Mononuclear cell (primary cell): ENCODE data around the gene FLNB. TPM values are rescaled to one million over a fixed set of nuclear protein-coding genes. Genes with fewer than 3 reads are reported as not detected.

Experiments
- H3K27me3 ChIP-seq: 2 replicates; pipeline ENCODE4 v1.6.0; 2011; ENCODE audit warnings: low read length, control low read depth; ENCODE audit not compliant: insufficient read depth
- H3K4me1 ChIP-seq: 2 replicates; pipeline ENCODE4 v1.5.1; 2011; ENCODE audit warnings: mild to moderate bottlenecking, low read length, control low read depth; ENCODE audit not compliant: insufficient read depth
- H3K4me3 ChIP-seq: 2 replicates; pipeline ENCODE4 v1.5.1; 2011; ENCODE audit warnings: mild to moderate bottlenecking, low read length, moderate library complexity
- H3K9me3 ChIP-seq: 2 replicates; pipeline ENCODE4 v1.5.1; 2011; ENCODE audit warnings: low read depth, mild to moderate bottlenecking, control low read depth, low read length
- total RNA-seq: library from RNA; depleted of rRNA; stranded (reverse); fragments of >200 nt; gene quantifications from one replicate; pipeline ENCODE4 v1.2.3, GENCODE V29; 2012

Gene FLNB
- total RNA-seq, 1 donor: 29.1 TPM

DNA sequence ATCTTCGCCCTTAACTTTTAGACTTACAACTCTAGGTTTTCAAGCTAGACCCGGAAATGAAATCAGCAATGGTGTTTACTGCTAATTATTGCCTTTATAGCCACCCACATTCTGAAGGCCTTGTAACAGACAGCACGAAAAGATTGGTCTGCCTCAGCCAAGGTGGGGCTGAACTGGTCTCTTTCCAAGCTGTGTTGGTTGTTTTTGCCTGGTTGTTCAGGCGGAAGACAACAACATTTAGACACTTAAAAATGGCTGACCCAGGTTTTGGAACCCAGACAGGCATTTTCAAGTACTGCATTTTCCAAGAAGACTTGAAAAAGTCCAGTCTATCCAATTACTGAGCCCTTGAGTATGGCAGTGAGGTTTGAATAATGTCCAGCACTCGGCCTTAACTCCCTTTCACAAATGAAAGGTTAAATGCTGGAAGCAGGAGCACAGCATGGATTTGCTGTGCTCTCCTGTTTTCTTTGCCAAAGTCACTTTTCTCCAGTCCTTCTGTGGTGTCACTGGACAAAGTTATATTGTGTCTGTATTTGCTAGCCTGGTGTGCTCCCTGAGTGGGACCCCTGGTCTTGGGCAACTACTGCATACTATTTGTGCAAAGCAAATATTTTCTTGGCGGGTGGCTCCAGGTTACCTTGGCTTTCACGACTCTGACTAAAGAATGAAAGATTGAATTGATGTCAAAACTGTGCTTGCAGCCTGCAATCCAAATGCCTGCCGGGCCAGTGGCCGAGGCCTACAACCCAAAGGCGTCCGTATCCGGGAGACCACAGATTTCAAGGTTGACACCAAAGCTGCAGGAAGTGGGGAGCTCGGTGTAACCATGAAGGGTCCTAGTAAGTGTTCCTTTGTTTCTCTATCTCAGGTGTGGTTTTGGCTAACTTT lies 93.5 kb downstream of the FLNB start:
- H3K4me3 ChIP-seq: no peak overlapping the region
- no peaks in the 10 kb centered on the region for H3K27me3 ChIP-seq
- H3K4me1 ChIP-seq: no peaks in the 10 kb centered on the region
- no peaks in the 10 kb centered on the region for H3K9me3 ChIP-seq

DNA sequence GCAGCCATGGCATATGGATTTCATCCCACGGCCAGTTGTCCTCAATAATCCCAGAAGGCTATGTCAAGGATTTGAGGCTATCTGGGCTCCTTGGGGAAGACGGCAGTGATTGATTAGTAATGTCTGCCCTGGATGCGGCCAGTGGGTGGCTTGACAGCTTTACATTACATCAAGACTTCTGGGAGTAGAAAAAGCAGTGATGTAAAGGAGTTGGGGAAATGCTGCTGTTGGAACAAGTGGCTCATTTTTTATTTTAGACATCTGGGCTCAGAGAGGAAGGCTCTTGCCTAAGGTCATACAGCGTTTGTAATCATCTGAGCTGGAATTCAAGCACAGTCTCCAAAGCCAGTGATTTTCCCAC lies 94.1 kb downstream of the FLNB start:
- H3K27me3 ChIP-seq: no peaks in the 10 kb centered on the region
- no peaks in the 10 kb centered on the region for H3K9me3 ChIP-seq
- H3K4me3 ChIP-seq: no peak overlapping the region
- no peaks in the 10 kb centered on the region for H3K4me1 ChIP-seq

GRCh38 chr3:58102976-58103451 lies 94.8 kb downstream of the FLNB start:
- no peak overlapping the region for H3K4me3 ChIP-seq
- no peaks in the 10 kb centered on the region for H3K27me3 ChIP-seq

DNA sequence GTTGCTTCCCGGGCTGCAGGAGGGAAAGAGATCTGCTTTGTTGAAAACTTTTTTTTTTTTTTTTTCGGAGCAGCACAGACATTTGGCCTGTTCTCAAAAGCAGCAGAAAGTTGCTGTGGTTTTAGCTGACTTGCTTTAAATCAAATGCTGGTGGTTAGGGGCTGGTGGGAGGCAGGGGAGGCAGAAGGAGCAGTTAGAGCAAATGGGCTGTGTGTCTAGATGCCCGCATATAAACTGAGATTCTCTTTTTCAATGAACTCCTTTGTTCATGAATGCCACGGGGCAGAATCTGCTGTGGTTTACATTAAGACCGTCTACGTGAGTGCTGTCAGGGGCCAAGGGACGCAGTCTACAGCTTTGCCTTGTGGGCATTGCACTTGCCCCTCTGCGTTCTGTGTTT lies 95.9 kb downstream of the FLNB start:
- no peaks in the 10 kb centered on the region for H3K27me3 ChIP-seq
- H3K4me1 ChIP-seq: no peaks in the 10 kb centered on the region
- H3K9me3 ChIP-seq: no peaks in the 10 kb centered on the region
- H3K4me3 ChIP-seq: no peak overlapping the region

More at GRCh38 chr3:58102976-58103451, 94.8 kb downstream of the FLNB start:
- Histone ChIP-seq H3K9me3 (no peaks in the 10 kb centered on the region), H3K4me1 (no peaks in the 10 kb centered on the region)

GRCh38 chr3:58104712-58105111 lies 96.5 kb downstream of the FLNB start:
- H3K4me1 ChIP-seq: no peaks in the 10 kb centered on the region
- no peaks in the 10 kb centered on the region for H3K9me3 ChIP-seq
- no peak overlapping the region for H3K4me3 ChIP-seq
- no peaks in the 10 kb centered on the region for H3K27me3 ChIP-seq

DNA sequence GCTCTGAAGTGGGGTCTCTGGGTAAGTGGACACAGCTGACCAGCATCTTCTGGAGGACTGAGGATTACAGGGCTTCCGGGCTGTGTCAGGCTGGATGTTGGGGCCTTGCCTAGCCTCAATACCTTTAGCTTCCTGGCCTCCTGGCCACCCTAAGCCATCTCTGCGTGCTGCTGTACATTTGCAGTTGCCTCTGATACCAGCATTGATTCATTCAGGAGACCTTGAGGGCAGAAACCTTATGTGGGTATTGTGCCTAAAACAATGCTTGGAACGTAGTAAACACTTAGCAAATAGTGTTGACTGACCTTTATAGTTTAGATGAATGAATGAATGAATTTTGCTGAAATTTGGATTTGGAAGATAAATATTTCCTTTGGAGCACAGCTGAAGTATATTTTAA lies 97.0 kb downstream of the FLNB start:
- Histone ChIP-seq H3K27me3 (no peaks in the 10 kb centered on the region), H3K9me3 (no peaks in the 10 kb centered on the region), H3K4me3 (no peak overlapping the region), H3K4me1 (no peaks in the 10 kb centered on the region)

GRCh38 chr3:58106061-58106460 lies 97.8 kb downstream of the FLNB start:
- Histone ChIP-seq H3K4me1 (no peaks in the 10 kb centered on the region), H3K4me3 (no peak overlapping the region), H3K9me3 (no peaks in the 10 kb centered on the region), H3K27me3 (no peaks in the 10 kb centered on the region)

DNA sequence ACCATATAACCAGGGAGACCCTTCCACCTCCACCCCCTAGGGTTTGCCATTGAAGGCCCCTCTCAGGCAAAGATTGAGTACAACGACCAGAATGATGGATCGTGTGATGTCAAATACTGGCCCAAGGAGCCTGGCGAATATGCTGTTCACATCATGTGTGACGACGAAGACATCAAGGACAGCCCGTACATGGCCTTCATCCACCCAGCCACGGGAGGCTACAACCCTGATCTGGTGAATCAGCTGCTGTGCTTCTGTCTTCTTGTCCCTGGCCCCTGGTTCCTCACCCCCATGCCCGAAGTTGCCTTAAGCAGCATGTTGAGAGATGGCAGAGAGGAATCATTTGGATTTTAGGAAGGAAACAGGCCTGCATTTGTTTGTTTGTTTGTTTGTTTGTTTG lies 98.4 kb downstream of the FLNB start:
- Histone ChIP-seq H3K9me3 (no peaks in the 10 kb centered on the region), H3K4me1 (no peaks in the 10 kb centered on the region), H3K4me3 (no peak overlapping the region), H3K27me3 (no peaks in the 10 kb centered on the region)

DNA sequence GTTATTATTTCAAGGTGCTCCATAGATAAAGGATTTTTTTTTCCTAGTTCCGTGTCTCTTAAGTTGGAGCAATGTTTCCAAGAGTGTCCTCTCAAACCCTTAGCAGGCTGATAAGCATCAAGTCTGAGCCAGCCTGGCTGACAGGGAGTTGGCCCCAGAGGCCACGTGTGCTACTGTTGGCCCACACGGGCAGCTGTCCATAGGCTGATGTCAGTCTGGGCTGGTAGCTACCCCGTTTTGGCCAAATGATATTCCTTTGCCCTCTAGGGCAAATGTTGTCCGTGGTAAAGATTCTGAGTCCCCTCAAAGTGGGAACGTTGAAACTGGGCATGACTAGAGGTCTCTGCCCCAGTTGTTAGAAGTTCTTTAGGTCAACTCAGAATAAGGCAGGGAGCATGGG lies 99.4 kb downstream of the FLNB start:
- H3K9me3 ChIP-seq: no peaks in the 10 kb centered on the region
- H3K4me3 ChIP-seq: no peak overlapping the region
- no peaks in the 10 kb centered on the region for H3K27me3 ChIP-seq
- no peaks in the 10 kb centered on the region for H3K4me1 ChIP-seq

DNA sequence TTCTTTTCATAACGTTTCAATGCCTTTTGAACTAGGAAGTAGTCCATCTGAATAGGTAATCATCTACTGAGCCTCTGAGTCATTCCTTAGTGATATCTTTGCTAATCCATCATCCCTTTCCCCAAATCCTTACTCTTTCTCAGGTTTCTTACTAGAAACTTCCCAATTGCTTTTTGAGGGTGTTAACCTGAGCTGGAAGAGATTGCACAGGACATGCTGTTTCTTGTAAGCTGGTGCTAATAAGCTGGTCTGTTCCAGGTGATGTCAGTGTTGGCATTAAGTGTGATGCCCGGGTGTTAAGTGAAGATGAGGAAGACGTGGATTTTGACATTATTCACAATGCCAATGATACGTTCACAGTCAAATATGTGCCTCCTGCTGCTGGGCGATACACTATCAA lies 101.5 kb downstream of the FLNB start:
- Histone ChIP-seq H3K27me3 (no peaks in the 10 kb centered on the region), H3K4me1 (no peaks in the 10 kb centered on the region), H3K9me3 (no peaks in the 10 kb centered on the region), H3K4me3 (no peak overlapping the region)

DNA sequence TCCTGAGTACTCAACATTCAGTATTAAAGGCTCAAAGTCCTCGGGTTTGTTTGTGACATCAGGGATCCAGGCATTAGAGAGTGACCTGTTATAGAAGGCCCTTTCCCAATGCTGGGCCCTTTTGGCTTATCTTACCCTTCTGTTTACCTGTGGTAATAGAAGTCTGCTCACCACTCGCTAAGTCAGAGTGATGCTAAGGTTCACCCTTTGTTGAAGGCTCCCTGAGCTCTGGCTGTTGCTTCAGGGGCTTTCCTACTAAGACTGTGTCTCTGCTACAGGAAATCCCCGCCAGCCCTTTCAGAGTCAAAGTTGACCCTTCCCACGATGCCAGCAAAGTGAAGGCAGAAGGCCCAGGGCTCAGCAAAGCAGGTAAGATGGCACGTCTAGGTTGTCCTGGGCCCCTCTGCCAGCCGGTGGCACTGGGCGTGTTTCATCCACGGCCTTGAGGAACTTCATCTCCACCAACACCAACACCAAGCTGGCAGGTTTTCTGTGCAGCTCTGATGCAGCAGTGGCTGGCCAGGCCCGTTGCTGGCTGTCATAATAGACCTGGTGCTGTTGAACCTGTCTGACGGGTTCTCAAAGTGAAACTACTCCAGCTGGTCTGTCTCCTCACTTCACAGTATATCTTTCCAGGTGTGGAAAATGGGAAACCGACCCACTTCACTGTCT lies 103.4 kb downstream of the FLNB start:
- no peak overlapping the region for H3K4me3 ChIP-seq
- H3K27me3 ChIP-seq: no peaks in the 10 kb centered on the region
- H3K4me1 ChIP-seq: peaks cover 17% of the 10 kb centered on the region
- no peaks in the 10 kb centered on the region for H3K9me3 ChIP-seq

GRCh38 chr3:58112185-58112535 lies 103.9 kb downstream of the FLNB start:
- Histone ChIP-seq H3K4me1 (peaks cover 23% of the 10 kb centered on the region), H3K4me3 (no peak overlapping the region), H3K27me3 (no peaks in the 10 kb centered on the region)

DNA sequence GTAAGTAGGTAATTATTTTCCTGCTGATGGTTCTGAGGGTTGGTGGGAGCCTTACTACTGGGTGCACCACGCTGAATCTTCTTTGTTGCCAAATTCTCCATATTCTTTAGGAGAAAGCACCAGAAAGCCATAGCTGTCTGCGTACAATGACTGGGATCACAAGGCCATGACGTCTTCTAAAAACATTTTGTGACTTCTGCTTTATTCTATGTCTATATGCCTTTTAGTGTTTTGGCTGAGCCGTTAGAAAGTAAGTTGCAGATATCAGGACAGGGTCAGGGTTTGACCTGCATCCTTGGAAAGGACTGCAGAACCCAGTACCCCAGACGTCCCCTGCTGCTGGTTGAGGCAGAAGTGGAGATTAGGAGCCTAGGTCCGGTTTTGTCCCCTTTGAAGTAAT lies 107.0 kb downstream of the FLNB start:
- Histone ChIP-seq H3K9me3 (no peaks in the 10 kb centered on the region), H3K4me3 (no peak overlapping the region), H3K4me1 (peaks cover 32% of the 10 kb centered on the region), H3K27me3 (no peaks in the 10 kb centered on the region)

More at GRCh38 chr3:58112185-58112535, 103.9 kb downstream of the FLNB start:
- no peaks in the 10 kb centered on the region for H3K9me3 ChIP-seq

DNA sequence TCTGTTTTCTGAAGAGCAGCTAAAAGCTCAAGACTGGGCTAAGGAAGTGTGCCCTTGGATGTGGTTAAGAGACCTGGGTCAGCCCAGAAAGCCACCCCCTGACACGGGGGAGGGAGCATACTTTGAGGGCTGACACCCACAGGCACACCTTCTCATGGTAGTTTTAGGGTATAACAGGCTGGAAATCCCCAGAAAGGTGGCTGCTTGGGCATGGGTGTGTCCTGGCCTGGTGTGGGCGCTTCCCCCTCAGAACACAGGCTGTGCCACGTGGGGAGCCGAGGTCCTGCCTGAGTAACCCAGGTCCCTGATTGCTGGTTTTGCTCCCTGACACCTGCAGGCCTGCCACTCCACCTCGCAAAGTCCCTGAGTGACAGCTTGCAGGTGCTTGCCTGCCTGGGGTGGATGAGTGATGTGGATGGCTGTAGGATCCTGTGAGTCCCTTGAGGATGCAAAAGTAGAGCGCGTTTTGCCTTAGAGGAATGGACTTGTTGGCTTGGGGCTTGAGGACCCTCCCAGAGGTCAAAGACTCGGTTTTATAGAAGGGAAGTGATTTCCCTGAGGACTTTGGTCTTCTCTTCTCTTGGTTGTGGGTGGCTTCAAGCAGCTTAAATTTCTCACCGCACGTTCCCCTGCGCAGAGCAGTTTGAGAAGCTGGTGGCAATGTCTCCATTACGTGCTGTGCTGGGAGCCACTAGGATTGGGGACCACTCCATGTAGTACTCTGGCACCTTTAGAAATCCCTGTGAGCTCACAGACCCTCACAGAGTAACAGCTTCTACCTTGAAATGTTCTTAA lies 108.1 kb downstream of the FLNB start:
- Histone ChIP-seq H3K9me3 (no peaks in the 10 kb centered on the region), H3K27me3 (no peaks in the 10 kb centered on the region), H3K4me3 (no peak overlapping the region), H3K4me1 (peaks cover 40% of the 10 kb centered on the region)

- Histone ChIP-seq H3K4me3 (no peak overlapping the region), H3K27me3 (no peaks in the 10 kb centered on the region), H3K9me3 (no peaks in the 10 kb centered on the region), H3K4me1 (peaks cover 40% of the 10 kb centered on the region)
These were observed 108.8 kb downstream of the FLNB start for GRCh38 chr3:58116985-58117384.
